ENCODE results near the gene NR3C2.

Gene NR3C2

GRCh38 chr4:148437439-148437838 is 4.8 kb downstream of the NR3C2 start:
- TF ChIP-seq TOX (CRISPR knock-in tag; IDR thresholded peaks at IDR 0.05; ENCODE audit: borderline replicate concordance) (no peak), OSR1 (CRISPR knock-in tag; IDR thresholded peaks at IDR 0.05) (no peak), CSRNP3 (CRISPR knock-in tag; IDR thresholded peaks at IDR 0.05) (no peak), ZFP30 (CRISPR knock-in tag; IDR thresholded peaks at IDR 0.05) (no peak), ARNTL (CRISPR knock-in tag; IDR thresholded peaks at IDR 0.05; ENCODE audit: borderline replicate concordance, low read depth) (no peak), POU6F1 (CRISPR knock-in tag; IDR thresholded peaks at IDR 0.05; ENCODE audit: borderline replicate concordance, low read depth) (no peak)
- no peak for ATAC-seq

GRCh38 chr4:148436512-148436911 is 5.7 kb downstream of the NR3C2 start:
- ATAC-seq: no peak
- TF ChIP-seq ZNF70 (CRISPR knock-in tag; IDR thresholded peaks at IDR 0.05) (no peak), TOX (CRISPR knock-in tag; IDR thresholded peaks at IDR 0.05; ENCODE audit: borderline replicate concordance) (no peak), ZC3H10 (CRISPR knock-in tag; IDR thresholded peaks at IDR 0.05) (no peak), TSHZ2 (CRISPR knock-in tag; IDR thresholded peaks at IDR 0.05) (no peak), PPARA (CRISPR knock-in tag; IDR thresholded peaks at IDR 0.05; ENCODE audit: borderline replicate concordance) (no peak), ISL1 (CRISPR knock-in tag; IDR thresholded peaks at IDR 0.05) (no peak), GLIS3 (CRISPR knock-in tag; IDR thresholded peaks at IDR 0.05) (no peak), RARB (CRISPR knock-in tag; IDR thresholded peaks at IDR 0.05) (no peak), PATZ1 (CRISPR knock-in tag; IDR thresholded peaks at IDR 0.05; ENCODE audit: borderline replicate concordance) (no peak)

DNA sequence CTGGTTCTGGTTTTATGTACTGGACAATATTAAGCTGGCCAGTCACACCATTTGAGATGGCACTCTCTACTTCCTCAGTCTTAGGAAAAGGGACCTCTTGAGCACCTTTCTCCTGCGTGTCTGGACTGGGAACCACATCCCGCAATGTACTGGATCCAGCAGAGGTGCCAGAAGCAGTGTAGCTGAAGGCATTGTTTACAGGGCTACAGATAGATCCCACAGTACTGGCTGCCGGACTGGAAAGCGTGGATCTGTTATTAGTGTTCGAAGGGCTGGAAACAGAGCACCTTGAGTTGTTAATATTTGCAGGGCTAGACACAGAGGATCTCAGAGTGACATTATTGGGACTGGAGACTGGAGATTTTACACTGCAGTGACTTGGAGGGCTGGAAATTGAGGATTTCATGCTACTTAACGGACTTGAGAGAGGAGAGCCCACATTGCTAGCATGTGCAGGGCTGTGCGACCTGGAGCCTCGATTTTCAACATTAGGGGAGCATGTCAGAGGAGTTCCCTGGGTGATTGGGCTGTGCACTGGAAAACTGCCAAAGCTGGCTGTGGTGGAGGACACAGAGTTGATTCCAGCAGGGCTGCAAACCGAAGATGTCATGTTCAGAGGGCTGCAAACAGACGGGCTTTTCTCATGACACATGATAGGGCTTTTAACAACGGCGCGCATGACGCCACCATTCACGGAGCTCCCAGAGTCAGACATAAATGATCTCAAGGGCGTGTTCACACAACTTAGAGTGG is 6.4 kb downstream of the NR3C2 start:
- TF ChIP-seq ZFP30 (CRISPR knock-in tag; IDR thresholded peaks at IDR 0.05) (no peak), CSDC2 (CRISPR knock-in tag; IDR thresholded peaks at IDR 0.05) (no peak), PPARA (CRISPR knock-in tag; IDR thresholded peaks at IDR 0.05; ENCODE audit: borderline replicate concordance) (no peak), POU6F1 (CRISPR knock-in tag; IDR thresholded peaks at IDR 0.05; ENCODE audit: borderline replicate concordance, low read depth) (no peak), ZFP3 (CRISPR knock-in tag; IDR thresholded peaks at IDR 0.05) (no peak), ZC3H10 (CRISPR knock-in tag; IDR thresholded peaks at IDR 0.05) (no peak), ESRRG (CRISPR knock-in tag; IDR thresholded peaks at IDR 0.05) (no peak), BACH2 (CRISPR knock-in tag; IDR thresholded peaks at IDR 0.05; ENCODE audit: borderline replicate concordance) (no peak), SNAI2 (CRISPR knock-in tag; IDR thresholded peaks at IDR 0.05) (no peak), ZNF8 (CRISPR knock-in tag; IDR thresholded peaks at IDR 0.05) (no peak), TOX (CRISPR knock-in tag; IDR thresholded peaks at IDR 0.05; ENCODE audit: borderline replicate concordance) (no peak), TCF4 (CRISPR knock-in tag; IDR thresholded peaks at IDR 0.05; ENCODE audit: borderline replicate concordance) (no peak), ARNTL (CRISPR knock-in tag; IDR thresholded peaks at IDR 0.05; ENCODE audit: borderline replicate concordance, low read depth) (no peak), ZNF70 (CRISPR knock-in tag; IDR thresholded peaks at IDR 0.05) (no peak), OSR1 (CRISPR knock-in tag; IDR thresholded peaks at IDR 0.05) (no peak)
- ATAC-seq: no peak
